Activated CD4-positive, CD25-positive, alpha-beta regulatory T cell treated with anti-CD3 and anti-CD28 coated beads, Interleukin-2, amount 50 U/mL, for 16 hours (primary cell): ENCODE results near the gene ZCCHC9.

Experiments used
- DNase-seq: peaks from one replicate; pipeline ENCODE4 v3.0.0-alpha.2; 2020; ENCODE audit warnings: low read depth, low spot score

ZCCHC9 gene

GRCh38 chr5:81355291-81356251 is 54.2 kb downstream of the ZCCHC9 start:
- DNase-seq, result no peak

GRCh38 chr5:81359108-81359507 is 57.7 kb downstream of the ZCCHC9 start:
- no peak for DNase-seq

- no peak for DNase-seq
These were observed 58.5 kb downstream of the ZCCHC9 start for GRCh38 chr5:81359881-81360280.

- DNase-seq, result no peak
These were observed 59.3 kb downstream of the ZCCHC9 start for GRCh38 chr5:81360640-81361039.

- DNase-seq, result no peak
These were observed 60.2 kb downstream of the ZCCHC9 start for GRCh38 chr5:81361600-81361999.
